Fibroblast of lung (primary cell): Measurements from ENCODE around the gene ZC3H13.

ENCODE experiments used
- CTCF ChIP-seq, 2 donors: IDR thresholded peaks in 1 of 2; conservative IDR thresholded peaks in 1 of 2; 1 replicate in 1 of 2; 2 replicates in 1 of 2; pipeline ENCODE4 v1.5.1; 2011 to 2012; ENCODE audit warnings: low read length in 2 of 2, control low read depth in 1 of 2, inconsistent platforms in 1 of 2, low read depth in 1 of 2, mild to moderate bottlenecking in 1 of 2
- EZH2 ChIP-seq: IDR thresholded peaks from 2 replicates; pipeline ENCODE4 v1.5.1; 2012; ENCODE audit warnings: low read length, control low read depth, mild to moderate bottlenecking; ENCODE audit errors: missing control alignments

- TF ChIP-seq EZH2 (no peak), CTCF (conservative IDR thresholded peaks at IDR 0.05 in 1 of 2, IDR thresholded peaks at IDR 0.05 in 1 of 2; ENCODE audit: low read depth in 1 of 2, low read length in 2 of 2) (no peak)
Observed at GRCh38 chr13:45926741-45927140, 125.8 kb downstream of the ZC3H13 start.
